GM21576 (cell line): Measurements from ENCODE around the gene XYLT1.

Source experiments
- ATAC-seq: cut with Tn5 transposase; IDR thresholded peaks from one replicate; pipeline ENCODE4 v1.9.1; 2021; ENCODE audit warnings: mild to moderate bottlenecking, moderate library complexity; ENCODE audit not compliant: unreplicated experiment

The XYLT1 gene

DNA sequence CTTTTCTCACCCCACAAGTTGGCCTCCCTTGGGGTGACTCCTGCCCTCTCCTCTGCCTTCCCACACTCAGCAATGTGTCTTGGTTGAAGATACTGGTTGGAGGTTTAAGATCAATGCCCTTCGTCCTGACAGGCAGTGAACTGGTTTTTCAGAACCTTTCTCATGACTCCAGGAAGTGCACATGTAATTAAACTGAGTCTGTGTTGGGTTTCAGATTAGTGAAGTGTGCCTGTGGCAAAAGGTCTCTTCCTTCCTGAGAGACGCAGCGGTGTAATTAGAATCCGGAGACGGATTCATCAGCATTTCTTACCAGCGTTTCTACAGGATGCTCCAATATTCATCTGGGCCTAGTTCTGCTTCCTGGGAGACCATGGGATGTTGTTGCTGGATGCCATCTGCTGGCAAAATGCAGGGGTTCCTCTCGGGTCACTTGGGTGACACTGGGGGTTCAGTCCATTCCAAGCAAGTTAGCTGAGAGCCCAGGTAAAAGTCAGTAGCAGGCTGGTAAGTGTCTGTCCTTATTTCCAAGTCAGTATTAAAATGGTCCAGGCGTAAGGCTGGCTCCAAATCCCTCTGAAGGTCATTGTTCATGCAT is 233.3 kb downstream of the XYLT1 start:
- no peak for ATAC-seq

GRCh38 chr16:17235147-17235815 is 235.5 kb downstream of the XYLT1 start:
- no peak for ATAC-seq

DNA sequence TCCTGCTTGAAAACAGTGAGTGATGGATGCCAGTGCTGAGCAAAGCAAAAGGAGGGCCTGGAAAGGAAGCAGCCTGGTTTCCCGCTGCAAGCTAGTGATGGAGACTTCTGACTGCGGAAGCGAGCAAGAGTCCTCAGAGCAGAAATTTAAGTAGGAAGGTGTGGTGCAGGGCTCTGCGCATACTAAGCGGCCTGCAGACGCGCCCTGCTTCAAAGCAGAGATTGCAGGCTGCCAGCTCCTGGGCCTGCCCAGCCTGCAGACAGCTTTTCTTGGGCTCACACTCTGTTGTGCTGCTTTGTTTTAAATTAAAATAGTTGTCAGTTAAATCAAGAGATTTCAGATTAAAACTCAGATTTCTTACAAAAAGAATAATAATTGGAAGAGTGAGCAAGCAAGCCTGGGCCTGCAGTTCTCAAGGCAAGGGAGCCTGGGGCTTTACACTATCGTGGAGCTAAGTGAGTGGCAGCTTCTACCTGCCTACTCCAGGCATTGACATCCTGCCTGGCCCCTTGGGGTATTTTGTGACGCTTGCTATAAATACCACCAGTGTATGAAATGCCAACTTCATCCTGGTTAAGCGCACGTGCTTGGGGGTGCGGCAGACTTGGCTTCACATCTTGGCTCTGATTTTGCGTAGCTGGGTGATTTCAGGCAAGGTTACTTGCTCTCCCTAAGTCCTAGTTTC is 237.3 kb downstream of the XYLT1 start:
- ATAC-seq, result no peak

- no peak for ATAC-seq
These were observed 238.3 kb downstream of the XYLT1 start for GRCh38 chr16:17232487-17232886.

- ATAC-seq, result no peak
These were observed 238.8 kb downstream of the XYLT1 start for GRCh38 chr16:17231972-17232371.

GRCh38 chr16:17230932-17231581 is 239.7 kb downstream of the XYLT1 start:
- no peak for ATAC-seq

DNA sequence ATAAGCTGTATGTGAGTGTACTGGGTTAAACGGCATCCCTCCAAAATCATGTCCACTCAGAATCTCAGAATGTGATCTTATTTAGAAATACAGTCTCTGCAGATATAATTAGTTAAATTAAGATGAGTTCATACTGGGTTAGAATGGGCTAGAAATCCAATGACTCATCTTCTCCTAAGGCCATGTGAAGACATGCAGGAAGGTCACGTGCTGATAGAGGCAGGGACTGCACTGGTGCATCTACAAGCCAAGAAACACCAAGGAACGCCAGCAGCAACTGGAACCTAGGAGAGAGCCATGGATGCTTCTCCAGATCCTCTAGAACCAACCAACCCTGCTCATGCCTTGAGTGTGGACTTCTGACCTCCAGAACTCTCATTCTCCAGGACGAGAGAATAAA is 241.0 kb downstream of the XYLT1 start:
- ATAC-seq, result no peak

- no peak for ATAC-seq
These were observed 241.6 kb downstream of the XYLT1 start for GRCh38 chr16:17229131-17229530.

GRCh38 chr16:17228708-17229055 is 242.1 kb downstream of the XYLT1 start:
- ATAC-seq, result no peak

- no peak for ATAC-seq
These were observed 242.6 kb downstream of the XYLT1 start for GRCh38 chr16:17228048-17228707.

DNA sequence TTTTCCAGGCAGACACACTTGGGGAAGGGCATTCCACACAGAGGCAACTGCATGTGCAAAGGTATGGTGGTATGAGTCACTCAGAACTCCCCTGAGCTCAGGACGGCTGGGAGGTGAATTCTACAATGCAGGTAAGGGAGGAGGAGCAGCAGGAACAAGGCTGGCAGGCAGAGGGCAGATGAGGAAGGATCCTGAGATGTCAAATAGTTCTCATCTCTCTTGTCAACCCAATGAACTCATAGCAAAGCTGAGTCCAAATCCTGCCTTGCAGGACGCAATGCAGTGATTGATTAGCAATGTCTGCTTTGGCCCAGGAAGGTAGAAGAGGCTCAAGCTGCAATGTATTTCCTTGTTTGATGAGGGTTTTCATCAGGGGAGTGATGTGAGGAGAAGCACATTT is 243.5 kb downstream of the XYLT1 start:
- ATAC-seq, result no peak

- no peak for ATAC-seq
These were observed 245.2 kb downstream of the XYLT1 start for GRCh38 chr16:17225541-17225940.

DNA sequence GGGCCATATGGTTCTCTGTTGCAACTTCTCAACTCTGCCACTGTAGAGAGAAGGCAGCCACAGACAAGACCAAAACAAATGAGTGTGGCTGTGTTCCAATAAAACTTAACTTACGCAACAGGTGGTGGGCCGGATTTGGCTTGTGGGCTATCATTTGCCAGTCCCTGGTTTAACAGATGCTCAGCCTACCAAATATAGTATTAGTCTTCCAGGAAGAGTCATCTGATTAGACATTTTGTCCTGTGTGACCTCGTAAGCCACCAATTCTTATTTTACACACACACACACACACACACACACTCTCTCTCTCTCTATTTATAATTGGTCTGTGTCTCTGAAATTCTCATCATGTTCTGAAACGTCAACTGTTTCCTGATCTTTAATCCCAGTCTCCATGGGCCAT is 245.9 kb downstream of the XYLT1 start:
- no peak for ATAC-seq

DNA sequence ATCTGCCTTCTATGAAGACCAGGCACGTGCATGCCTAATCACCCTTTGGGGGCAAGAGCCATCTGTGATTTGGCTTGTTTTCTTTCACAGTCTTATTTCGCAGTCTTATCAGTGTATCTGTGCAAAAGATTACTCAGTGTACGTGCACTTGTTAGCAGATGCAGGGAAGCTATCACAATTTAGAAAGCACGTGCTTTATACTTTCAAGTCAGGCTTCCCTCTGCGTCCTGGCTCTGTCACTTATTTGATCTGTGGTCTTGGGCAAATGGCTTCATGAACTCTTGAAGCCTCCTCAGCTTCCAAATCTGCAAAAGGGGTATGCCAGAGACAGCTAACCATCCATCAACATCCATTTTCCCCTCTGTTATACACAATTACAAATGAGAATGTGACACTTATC is 246.4 kb downstream of the XYLT1 start:
- no peak for ATAC-seq

DNA sequence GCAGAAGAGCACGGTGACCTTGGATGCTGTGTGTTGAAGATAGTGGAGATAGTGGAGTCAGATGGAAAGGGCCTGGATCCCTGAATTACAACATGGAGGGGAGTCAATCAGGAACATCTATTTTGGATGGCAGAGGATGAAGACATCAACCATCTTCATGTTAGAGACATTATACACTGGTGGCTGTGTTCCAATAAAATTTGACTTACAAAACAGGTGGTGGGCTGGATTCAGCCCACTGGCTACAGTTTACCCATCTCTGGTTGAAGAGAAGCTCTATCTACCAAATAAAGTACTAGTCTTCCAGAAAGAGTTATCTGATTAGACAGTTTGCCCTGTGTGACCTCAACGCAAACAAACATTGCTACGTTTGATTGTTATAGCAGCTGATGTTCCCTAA is 247.2 kb downstream of the XYLT1 start:
- no peak for ATAC-seq

DNA sequence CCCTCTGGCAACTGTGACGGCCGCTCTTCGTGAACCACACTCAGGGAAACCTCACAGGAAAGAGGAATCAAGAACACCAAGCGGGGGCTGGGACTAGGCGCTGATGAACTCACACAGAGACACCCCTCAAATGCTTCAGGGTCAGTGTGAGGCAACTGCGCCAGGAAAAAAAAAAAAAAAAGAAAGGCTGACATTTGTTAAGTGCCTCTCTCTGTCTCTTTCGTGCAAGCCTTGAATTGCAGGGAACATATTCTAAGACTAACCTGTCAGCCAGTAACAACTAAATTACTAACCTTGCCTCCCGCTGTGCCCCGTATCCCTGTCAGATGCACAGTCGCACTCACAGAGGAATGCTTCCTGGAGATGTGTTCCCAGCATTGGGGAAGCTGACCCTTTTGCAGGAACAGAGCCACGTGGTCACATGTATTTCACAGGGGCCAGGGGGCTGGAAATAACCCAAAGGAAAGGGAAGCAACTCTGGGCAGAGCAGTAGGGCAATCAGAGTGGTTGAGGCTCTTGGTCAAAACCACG is 247.8 kb downstream of the XYLT1 start:
- ATAC-seq, result no peak

DNA sequence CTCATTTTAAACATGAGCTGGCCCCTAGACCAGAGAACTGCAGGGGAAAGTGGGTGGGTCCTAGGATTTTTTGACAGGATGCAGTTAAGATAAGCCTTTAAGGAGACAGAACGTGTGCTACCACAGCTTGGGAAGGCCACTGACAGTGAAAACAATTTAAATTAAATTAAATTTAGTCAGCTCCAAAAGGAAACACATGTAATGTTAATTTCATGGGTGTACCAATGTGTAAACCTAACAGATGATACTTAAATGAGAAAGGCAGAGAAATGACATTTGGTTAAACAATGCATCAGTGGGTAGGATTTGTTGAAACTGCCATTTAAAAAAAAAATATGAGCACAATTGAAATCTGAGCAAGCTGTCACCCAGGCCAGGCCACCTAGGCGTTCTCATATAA is 250.8 kb downstream of the XYLT1 start:
- ATAC-seq, result no peak

DNA sequence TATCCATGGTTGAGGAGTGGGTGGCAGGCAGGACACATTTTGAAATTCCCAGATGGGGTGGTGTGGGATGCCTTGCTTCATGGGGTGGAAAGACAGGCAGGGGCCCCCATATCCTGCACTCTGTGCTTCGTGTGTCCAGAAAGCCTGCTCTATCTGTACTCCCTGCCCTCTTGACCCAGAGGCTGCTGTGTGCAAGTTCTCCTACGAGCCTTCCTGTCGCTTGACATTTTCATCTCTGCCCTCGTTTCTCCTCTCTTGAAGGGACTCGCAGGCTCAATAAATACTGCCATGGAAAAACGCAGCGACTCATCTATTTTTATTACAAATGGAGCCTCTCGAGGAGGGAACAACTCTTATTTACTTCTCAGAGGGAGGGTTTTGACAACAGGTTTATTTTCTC is 254.8 kb downstream of the XYLT1 start:
- ATAC-seq, result no peak

- ATAC-seq, result no peak
These were observed 255.5 kb downstream of the XYLT1 start for GRCh38 chr16:17215306-17215705.

DNA sequence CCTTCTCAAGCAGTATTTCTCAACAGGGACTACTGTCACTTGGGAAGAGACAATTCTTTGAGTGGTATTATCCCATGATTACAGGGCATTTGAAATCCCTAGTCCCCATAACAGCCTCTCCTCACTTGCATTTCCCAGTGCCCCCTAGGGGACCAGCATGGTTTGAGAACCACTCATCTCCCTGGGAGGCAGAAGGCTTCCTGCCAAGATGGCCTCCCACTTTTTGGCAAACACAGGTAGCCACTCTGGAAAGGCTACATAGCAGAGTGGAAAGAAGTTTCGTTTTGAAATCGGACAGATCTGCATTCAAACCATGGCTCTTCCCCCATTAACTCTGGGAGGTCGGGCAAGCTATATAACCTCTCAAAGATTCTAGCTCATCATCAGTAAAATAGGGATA is 256.8 kb downstream of the XYLT1 start:
- ATAC-seq, result no peak

GRCh38 chr16:17213025-17213424 is 257.7 kb downstream of the XYLT1 start:
- no peak for ATAC-seq
